Upper lobe of left lung (tissue), 4 donors: Measurements from ENCODE around the gene CEACAM20.

Source experiments
- EP300 ChIP-seq, 4 donors: sonication (generic); formaldehyde crosslinking; IDR thresholded peaks; one replicate each; pipeline ENCODE4 v1.5.1; 2017; ENCODE audit warnings: antibody characterized with exemption in 4 of 4, control low read depth in 2 of 4
- POLR2A ChIP-seq, 4 donors: fragments of 450-650 bp; IDR thresholded peaks; one replicate each; pipeline ENCODE4 v1.5.1; 2016 to 2017; ENCODE audit warnings: antibody characterized with exemption in 4 of 4, mild to moderate bottlenecking in 2 of 4
- POLR2AphosphoS5 ChIP-seq, 2 donors: sonication (generic); formaldehyde crosslinking; IDR thresholded peaks; one replicate each; pipeline ENCODE4 v1.5.1; 2017; ENCODE audit warnings: antibody characterized with exemption in 2 of 2
- TF ChIP-seq, protein P1 (sequence below), 6 experiments: fragments of 450-650 bp in 4 of 6; fragments of 200-600 bp in 2 of 6; sonication (generic) in 2 of 6; IDR thresholded peaks; one replicate each; pipeline ENCODE4 v1.5.1; 2016 to 2019; ENCODE audit warnings: antibody characterized with exemption in 6 of 6

DNA sequence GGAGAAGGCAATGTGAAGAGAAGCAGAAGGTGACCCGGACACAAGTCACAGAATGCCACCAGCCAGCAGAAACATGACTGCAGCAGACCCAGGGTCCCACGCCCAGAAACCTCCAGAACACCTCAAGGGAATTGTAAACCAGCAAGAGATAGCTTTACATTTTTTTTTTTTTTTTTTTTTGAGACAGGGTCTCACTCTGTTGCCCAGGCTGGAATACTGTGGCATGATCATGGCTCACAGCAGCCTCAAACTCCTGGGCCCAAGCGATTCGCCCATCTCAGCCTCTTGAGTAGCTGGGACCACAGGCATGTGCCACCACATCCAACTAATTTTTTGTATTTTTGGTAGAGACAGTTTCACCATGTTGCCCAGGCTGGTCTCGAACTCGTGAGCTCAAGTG, 10.5 kb upstream of the CEACAM20 start:
- TF ChIP-seq, protein P1, sequence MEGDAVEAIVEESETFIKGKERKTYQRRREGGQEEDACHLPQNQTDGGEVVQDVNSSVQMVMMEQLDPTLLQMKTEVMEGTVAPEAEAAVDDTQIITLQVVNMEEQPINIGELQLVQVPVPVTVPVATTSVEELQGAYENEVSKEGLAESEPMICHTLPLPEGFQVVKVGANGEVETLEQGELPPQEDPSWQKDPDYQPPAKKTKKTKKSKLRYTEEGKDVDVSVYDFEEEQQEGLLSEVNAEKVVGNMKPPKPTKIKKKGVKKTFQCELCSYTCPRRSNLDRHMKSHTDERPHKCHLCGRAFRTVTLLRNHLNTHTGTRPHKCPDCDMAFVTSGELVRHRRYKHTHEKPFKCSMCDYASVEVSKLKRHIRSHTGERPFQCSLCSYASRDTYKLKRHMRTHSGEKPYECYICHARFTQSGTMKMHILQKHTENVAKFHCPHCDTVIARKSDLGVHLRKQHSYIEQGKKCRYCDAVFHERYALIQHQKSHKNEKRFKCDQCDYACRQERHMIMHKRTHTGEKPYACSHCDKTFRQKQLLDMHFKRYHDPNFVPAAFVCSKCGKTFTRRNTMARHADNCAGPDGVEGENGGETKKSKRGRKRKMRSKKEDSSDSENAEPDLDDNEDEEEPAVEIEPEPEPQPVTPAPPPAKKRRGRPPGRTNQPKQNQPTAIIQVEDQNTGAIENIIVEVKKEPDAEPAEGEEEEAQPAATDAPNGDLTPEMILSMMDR (IDR thresholded peaks at IDR 0.05): no peak
- TF ChIP-seq POLR2AphosphoS5 (IDR thresholded peaks at IDR 0.05) (no peak), POLR2A (IDR thresholded peaks at IDR 0.05) (no peak), EP300 (IDR thresholded peaks at IDR 0.05) (no peak)
